Hindlimb muscle (tissue), 1 donor: Measurements from ENCODE around the gene KLF9. TPM values are rescaled to one million over a fixed set of nuclear protein-coding genes. Genes with fewer than 3 reads are reported as not detected.

ENCODE experiments used
- DNase-seq: peaks from one replicate; pipeline ENCODE4 v3.0.0-alpha.2; 2013
- polyA plus RNA-seq: library from polyadenylated mRNA; unstranded; fragments of 120-200 nt; gene quantifications from one replicate; pipeline ENCODE4 v1.2.1, GENCODE V29; 2013; ENCODE audit not compliant: insufficient read length

KLF9 gene
- polyA plus RNA-seq, 1 donor: 2.0 TPM

GRCh38 chr9:70352802-70353201 lies 61.7 kb downstream of the KLF9 start:
- DNase-seq: no peak

GRCh38 chr9:70352356-70352755 lies 62.1 kb downstream of the KLF9 start:
- no peak for DNase-seq

GRCh38 chr9:70347046-70347445 lies 67.4 kb downstream of the KLF9 start:
- no peak for DNase-seq

- peak; percentile 20 for DNase-seq
Observed at GRCh38 chr9:70340572-70340971, 73.9 kb downstream of the KLF9 start.

Other genes starting within 250 kb of the KLF9 start
- gene SMC5, start 155.7 kb downstream of the KLF9 start, polyA plus RNA-seq: 30.0 TPM